Putamen (tissue), 1 donor: Measurements from ENCODE around the gene VPS13D.

ENCODE experiments used
- DNase-seq: peaks from one replicate; pipeline ENCODE4 v3.0.0-alpha.2; 2016; ENCODE audit warnings: low spot score

VPS13D gene

DNA sequence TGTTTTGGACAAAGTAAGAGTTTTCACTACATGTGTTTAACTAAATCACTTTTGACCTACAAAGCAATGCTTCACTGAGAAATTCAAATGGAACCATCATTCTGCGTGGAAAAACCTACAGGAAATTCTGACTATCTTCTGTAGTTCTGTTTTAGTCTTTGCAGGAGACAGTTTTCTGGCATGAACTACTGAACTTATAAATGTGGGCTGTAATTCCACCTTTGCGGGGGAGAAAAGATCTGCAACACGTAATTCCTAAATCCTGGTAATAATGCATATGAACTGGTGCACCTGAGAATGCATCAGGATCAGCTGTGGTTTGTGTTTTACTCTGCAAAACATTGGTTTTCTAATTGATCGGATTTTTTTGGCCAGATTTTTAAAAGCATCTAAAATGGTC lies 106.0 kb downstream of the VPS13D start:
- peak; percentile 74 for DNase-seq

DNA sequence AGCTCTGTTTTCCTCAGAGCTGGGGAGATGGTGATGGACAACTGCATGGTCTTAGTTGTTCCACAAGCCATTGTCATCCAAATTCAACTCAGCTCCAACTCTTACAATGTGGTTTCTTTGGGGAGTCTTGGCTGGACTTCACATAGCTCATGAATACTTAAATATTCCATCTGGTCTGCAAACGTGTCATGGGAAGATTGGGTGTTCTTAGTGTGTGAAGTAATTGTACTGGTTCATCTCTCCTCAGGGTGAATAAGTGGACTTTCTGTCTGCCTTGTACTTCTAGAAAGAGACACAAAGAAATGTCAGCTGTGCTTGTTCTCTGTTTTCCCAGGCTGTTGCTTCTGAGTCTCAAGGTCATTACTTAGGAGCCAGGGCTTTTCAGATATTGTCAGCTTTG lies 106.6 kb downstream of the VPS13D start:
- DNase-seq, result no peak

DNA sequence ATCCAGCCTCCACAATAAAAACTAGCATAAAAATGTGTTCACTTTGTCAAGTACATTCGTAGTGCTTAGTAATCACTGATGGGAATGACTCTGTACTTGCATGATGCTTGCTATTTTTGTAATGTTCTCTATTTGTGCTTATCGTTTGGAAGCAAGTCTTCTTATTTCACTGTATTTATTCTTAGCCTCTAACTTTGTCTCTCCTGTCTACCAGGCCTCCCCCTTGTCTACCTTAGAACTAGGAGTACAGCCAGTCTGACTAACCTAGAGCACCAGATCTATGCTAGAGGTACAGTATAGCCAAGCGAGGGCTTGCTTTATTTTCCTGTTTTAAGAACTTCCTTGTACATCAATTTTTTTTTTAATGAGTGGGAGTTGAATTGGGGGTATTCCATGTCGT lies 108.2 kb downstream of the VPS13D start:
- DNase-seq, result no peak

DNA sequence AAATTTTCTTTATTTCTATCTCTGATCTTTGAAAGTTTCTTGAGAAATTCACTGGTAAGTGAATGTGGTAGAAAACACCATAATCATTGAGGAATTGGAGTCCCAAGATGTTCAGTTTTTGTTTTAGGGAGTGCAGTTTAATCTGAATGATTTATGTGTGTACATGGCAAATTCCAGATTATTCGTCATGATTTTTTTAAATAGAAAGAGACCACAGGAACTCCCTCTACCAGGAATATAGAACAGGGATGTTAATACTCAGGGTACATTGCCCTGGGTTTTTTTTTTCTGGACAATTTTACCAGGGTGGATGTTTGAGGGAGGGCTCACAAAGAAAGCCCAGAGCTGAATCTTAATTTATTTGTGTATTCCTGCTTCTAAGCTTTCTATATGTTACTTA lies 109.0 kb downstream of the VPS13D start:
- DNase-seq, result no peak

DNA sequence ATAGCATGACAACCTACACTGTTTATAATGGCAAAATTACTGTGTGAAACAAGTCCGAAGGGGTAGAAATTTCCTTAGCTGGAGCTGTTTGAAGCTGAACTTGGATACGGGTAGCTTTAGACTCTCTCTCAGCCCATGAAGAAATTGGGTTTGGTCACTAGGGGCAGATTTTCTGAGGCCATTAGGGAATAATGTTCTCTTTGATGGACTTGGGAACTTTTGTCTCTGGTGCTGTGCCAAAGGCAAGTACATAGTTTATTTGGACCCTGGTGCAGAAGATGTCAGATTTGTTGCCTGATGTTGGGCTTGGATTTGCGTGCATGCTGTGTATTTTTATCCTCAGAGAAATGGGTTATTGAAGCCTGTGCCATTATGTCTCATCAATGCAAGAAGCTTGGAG lies 109.6 kb downstream of the VPS13D start:
- no peak for DNase-seq

DNA sequence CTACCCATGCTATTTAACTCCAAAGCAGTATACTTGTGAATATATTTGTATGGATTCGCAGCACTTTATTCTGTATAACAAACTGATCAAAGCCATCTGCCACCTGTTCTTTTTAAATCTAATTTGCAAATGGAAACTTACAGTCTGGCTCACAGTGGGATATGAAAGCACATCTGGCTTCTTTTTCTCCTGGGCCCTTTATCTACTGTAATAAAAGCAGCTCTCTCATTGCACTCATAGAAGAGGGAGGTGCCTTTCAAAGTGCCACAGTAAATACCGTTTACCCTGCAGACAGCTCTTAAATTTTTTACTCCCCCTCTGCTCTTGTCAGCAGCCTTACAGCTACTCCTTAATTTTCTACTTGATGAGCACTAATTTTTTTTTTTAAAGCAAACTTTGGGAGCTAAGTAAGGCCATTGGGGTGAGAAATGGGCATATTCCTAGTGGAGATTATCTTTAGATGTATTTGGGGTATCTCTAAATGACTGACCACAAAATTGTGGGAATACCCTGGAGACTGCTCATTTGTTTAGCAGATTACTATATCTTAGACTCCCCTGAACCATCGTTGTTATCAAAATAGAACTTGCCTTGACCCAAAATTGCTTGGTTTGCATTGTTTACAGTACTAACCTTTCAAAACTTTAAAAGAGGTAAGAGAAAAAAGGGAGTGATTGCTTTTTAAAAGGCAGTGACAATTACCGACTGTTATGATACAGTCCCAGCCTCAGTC lies 110.1 kb downstream of the VPS13D start:
- no peak for DNase-seq

DNA sequence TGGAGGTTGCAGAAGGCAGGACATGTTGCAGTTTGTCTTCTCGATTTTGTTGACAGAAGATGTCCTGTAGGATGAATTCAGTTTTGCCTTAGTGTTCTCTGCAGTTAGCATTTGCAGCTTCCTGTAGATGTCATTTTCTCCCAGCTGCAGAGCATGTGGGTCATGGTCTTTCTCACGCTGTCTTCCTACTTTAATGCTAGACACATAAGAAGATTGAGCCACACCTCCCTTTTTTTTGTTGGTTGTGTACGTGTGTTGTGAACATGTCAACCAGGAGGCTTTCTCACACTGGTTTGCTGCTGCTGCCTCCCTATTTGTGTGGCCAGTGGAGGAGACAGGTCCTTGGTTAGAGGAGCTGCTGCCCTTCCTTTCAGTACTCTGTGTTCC lies 110.7 kb downstream of the VPS13D start:
- DNase-seq, result no peak

DNA sequence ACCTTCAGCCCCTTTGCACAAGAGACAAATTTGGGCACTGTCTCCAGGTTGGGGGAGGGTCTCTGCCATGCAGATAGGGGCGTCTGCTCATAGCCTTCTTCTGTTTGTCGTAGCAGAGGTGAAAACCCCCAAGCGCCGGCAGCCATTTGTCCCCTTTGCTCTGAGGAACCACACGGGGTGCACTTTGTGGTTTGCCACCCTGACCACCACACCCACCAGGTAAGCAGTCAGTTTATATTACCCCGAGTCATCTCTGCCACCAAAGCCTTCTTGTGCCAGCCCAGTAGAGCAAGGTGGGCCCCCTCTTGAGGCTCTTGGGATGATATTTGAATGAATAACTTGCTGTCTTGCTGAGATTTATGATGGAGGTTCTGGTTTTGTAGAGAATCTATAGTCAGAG lies 111.8 kb downstream of the VPS13D start:
- DNase-seq, result no peak

DNA sequence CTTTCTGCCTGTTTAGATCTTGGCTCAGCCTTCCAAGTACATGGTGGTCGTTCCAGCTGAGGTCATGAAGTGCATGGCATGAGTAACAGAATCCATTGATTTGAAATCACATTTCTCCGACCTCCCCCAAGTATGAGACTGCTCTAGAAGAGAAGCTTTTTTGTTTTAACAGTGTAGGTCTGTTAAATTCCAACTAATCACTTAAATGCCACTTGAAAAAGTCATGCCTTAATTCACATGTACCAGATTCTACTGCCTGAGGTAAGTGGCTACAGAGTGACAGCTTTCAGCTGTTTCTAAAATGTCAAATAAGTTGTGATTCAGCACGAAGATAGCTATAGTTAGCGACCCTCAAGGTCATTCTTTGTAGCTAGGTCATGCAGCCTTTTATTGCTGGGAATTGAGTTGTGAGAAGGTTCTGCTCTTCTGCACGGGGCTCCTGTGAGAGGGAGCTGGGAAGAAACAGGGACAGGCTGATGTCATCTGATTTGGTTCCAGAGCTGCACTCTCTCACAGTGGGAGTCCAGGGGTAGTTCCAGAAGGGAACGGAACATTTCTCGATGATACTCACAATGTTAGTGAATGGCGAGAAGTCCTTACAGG lies 112.7 kb downstream of the VPS13D start:
- no peak for DNase-seq

DNA sequence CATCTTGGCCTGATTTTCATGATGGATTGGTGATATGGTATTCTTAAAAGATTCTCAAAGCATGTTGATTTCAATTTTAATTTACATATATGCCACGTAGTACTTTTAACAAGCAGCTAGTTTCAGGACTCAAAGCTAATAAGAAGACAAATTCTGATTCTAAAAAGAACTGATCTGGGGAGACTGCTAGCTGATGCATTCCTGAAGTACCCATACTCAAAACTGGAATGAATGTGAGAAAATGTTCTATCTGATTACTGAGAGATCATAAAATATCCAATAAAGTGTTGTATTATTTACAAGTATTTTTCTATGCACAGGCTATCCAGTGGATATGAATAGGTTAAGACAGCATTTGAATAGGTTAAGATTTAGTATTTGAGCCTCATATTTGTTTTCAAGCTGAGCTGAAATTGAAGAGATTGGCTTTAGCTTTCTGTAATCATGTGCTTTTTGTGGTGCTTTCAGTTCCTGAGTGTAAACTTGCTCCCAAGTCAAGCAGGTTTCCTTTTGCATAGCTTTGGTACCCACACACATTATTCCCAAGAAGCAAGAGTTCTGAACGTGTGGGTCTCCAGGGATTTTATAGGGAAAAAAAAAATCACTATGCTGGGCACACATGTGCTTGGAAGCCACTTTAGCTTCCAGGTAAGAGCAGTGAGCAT lies 114.1 kb downstream of the VPS13D start:
- DNase-seq, result no peak

DNA sequence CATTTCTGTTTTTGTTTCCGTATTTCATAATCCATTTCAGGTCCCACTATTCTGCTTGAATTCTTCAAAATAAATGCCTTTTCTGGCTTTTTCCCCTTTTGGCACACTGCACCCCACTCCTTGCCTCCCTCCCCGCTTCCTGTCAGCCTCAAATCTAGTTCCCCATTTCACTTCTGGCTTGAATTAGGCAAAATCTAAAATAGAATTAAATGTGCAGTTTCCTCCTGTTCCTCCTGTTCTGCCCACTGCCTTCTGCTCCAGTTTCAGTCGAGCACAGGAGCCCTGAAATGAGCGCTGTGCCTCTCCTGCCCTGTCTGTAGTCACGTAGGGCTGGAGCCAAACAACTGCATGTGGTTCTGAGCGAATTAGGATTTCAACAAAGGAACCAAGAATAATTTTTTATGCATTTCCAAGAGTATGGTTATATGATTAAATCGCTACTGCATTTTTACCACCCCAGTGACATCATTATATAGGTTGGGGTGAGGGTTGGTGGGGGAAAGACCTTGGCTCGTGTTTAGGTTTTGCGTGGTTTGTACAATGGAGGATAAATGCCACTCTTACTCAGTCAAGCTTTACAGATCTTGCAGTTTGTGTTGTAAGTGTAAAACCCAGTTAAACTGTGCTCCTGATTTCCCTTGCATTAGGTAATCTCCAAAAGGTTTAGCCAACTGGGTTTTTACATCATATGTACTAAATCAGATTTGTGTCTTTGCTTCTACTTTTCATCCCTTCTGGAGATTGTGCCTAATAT lies 114.9 kb downstream of the VPS13D start:
- peak; percentile 79 for DNase-seq

DNA sequence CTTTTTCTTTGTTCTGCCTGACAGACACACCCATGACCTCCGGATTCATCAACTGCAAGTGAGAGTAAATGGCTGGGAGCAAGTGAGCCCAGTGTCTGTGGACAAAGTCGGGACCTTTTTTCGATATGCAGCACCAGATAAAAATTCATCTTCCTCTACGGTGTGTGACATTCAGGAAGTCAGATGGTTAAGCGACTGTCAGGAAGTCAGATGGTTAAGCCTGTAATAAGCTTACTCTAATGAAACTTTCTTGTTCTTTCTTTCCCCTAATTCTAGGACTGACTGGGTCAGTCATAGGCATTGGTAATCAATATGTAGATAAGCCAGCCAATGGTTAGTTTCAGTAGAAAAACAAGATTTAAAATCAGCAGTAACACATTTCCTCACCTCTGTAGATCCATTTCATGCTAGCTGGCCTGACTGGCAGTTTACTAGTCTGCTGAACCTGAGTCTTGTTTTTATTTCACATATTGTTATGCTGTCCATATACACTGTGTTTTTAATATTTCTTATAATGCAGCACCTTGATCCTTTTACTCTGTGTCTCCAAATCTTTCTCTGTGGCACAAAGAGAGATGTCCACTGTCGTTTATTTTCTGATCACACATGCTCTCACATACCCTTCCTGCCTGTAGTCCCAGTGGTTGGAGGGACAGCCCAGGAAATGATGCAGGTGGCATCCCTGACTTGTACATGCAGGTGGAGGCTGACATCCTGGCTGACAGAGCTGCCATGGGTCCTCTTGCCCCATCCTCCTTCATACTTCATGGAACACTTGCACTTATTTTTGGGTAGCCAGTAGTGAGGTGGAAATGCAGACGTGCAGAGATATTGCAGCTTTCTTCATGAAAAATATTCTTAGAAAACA lies 115.8 kb downstream of the VPS13D start:
- DNase-seq, result no peak

DNA sequence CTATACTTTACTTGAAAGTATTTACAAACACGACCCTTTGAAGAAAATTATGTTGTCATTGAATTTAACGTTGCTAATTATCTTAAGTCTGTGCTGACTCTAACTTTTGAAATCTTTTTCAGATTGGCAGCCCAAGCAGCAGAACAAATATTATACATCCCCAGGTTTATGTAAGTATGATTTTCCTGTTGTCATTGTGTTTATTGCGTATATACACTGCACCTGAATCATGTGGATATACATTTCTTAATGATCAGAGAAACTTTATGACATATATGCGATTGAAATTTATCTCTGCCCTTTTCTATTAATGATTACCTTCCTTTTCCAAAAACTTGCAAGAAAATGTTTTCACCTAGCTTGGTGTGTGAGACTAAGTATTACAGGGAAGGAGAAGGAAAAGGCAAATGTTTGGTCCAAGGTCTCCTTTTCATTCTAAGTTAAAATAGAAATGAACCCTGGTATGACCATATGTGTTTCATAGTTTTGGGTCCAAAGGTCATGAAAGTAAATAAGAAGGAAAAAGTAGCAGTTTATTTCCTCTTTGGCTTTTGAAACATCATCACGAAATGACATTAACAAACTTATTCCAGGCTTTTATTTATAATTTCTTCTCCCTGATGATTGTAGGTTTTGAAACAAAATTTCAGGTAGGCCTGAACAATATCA lies 116.8 kb downstream of the VPS13D start:
- DNase-seq, result no peak

DNA sequence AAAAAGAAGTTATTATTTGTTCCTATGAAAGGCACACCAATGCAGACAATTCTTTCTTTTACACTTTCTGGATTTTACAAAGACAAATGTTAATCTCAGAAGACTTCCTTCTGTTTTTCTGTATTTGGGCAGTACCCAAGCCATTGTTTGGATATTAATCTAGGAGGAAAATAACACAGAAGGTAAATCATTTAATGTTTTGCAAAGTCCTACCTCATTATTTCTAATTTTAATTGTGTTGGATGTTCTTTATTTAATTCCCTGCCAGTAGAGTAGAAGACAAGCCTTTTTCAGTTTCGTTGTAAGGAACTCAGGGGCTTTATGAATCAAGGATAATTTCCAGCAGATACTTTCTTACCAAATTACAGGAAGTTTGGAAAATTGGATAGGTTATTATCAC lies 118.3 kb downstream of the VPS13D start:
- DNase-seq, result no peak

DNA sequence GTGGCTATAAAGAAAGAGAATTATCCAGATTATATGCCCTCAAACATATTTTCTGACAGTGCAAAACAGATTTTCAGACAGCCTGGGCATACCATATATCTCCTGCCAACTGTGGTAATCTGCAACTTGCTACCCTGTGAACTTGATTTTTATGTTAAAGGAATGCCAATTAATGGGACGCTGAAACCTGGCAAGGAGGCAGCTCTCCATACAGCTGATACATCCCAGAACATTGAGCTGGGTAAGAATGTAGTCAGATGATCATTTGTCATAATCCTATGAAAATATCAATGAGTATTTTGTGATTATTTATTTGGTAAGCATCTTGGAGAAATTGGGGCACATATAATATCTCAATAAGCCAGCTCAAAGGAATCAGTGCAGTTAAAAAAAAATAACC lies 124.2 kb downstream of the VPS13D start:
- no peak for DNase-seq

DNA sequence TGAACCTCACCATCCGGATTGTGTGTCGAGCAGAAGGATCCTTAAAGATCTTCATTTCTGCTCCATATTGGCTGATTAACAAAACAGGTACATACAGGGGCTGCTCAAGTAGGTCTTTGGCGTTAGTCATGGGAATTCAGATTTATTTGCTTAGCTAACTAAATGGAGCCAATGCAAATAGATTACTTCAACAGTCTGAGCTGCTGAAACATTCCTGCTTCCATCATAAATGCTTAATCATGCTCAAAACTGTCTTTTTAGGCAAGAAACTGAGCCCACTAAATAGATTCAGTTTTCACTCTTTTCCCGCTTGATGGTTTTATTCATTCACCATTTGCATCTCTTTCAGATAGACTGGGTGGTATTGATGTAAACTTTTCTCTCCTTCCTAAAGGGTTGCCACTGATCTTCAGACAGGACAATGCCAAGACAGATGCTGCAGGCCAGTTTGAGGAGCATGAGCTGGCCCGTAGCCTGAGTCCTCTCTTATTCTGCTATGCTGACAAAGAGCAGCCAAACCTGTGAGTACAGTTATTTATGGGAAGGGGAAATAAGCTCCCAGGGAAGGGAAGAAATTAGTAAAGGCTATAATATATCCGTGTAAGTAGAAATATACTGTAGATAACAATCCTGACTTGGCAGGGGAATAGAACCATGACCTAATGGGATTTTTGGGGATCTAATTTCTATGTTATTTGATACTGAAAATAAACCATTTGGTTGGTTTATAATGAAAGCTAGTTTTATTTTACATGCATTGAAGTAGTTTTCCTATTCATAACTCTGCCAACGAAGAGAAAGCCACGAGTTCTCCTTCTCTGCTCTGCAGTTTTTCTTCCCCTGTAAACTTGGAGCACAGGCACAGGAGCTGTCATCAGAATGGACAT lies 126.4 kb downstream of the VPS13D start:
- no peak for DNase-seq

DNA sequence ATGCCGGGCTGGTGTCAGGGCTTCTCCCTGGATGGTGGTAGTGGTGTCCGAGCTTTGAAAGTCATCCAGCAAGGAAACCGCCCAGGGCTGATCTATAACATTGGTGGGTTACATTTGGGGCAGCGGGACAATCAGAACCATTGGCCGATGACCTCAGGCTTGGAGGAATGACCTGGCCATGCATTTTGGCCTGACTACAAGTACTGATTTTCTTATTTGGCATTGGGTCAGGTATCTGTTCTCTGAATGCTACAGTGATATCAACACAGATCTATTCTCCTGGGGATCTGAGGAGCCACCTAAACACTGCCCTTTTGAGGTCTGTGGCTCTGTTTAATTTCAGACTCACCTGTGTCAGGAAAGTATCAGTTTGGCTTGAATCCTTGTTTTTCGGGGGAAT lies 128.7 kb downstream of the VPS13D start:
- no peak for DNase-seq

DNA sequence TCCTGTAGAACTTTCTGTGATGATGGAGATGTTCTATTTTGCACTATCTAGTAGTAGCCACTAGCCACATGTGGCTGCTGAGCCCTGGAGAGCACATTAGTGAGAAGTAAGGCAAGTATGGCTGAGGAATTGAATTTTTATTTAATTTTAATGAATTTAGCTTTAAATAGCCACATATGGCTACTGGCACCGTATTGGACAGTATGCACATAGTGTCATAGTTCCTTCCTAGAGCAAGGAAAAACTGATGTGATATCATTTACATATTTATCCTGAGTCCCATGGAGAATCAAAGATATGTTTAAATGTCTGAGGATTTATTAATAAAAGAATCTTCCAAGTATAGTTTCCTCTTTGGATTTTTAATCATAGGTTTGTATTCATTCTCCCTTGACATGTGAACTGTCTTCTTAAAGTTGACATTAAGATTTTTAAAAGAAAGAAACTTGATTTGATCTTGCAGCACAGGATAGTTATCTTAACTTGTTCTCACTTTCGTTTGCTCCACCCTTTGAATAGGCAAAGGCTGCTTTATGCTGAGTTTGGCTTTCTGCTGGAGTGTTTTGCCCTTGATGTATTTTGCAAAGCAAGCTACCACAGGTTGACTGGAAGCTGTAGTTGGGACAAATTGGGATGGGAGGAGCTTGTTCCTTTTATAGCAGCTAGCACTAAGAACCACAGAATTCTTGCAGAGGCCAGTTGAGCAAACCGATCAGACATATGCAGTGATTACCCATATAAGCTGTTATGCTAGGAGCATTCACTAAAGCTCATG lies 129.7 kb downstream of the VPS13D start:
- DNase-seq, result no peak

DNA sequence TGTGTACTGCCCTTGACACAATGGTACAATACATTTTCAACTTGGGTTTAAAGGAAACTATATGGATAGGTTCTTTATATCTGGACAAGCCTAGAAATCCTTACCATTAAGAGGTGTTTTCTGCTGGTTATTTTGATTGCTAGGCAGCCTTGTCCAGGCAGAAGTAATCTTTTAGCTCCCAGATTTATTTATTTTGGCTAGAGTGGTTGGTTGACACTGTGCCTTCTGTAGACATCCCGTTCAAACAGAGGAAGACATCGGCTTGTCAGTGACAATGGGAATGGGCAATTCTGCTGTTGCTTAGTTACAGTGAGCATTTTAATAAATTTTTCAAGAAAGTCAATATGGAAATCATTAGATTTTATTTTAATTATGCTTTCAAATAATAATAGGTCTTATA lies 138.8 kb downstream of the VPS13D start:
- no peak for DNase-seq
